ENCODE measurements around the gene CSF3. TPM values are rescaled to one million over a fixed set of nuclear protein-coding genes. Genes with fewer than 3 reads are reported as not detected.

Gene CSF3
- total RNA-seq, 1 experiment from 2014 or later = not detected

DNA sequence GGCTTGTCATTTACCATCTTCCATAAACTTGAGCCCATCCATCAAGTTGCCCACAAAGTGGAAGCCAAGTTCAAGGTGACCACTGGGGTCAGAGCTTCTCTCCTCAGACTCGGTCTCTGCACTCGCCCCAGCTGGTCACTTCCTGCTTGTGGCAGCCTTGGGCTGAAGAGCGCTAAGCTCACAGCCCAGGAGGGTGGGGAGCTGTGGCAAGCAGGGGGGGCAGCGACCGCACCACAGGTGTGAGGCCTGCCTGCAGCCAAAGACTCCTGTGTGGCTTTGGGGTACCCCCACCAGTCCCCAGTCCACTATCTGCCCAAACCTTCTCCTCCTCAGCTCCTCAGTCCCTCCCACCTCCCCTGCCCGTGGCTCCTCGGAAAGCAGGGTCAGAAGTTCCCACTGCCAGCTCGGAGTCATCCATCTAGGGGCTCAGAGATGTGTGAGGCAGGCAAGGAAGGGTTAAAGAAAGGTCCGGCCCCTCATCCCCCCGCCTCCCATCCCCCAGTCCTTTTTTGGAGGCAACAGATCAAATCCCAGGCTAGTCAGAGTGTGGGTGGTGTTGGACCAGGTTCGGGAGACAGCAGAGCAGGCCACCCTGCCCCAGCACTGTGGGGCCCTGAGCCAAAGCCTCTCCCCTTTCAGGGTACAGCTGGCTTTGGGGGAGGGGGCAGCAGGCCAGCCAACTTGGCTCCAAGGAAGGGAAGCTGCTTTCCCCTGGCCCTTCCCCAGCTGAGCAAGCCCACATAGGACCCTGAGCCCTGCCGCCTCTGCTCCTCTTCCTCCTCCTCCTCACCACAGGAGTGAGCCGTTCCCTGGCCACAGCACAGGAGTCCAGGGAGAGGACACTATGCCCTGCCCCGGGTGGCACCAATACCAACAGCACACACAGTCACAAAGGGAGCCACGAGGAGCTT, 3.2 kb downstream of the CSF3 start:
- Histone ChIP-seq H2BK120ac (ENCODE audit: low read depth, low read length, poor library complexity, severe bottlenecking) (no peak overlapping the region), H4K91ac (ENCODE audit: insufficient read length, low read depth, low read length) (no peak overlapping the region), H3K23me2 (ENCODE audit: insufficient read length, low read depth, low read length, poor library complexity, severe bottlenecking) (no peaks in the 10 kb centered on the region), H3K4me2 (ENCODE audit: insufficient read depth, insufficient read length, low read length) (peak overlapping the region; percentile 8), H3K4ac (ENCODE audit: low read depth, low read length) (no peak overlapping the region), H4K8ac (replicated peaks; ENCODE audit: insufficient read length, low read depth, low read length) (no peak overlapping the region), H2AK5ac (ENCODE audit: insufficient read length, low read length) (no peak overlapping the region), H2AFZ (ENCODE audit: low read length) (no peak overlapping the region), H3K27me3 (ENCODE audit: insufficient read depth, low read length) (no peaks in the 10 kb centered on the region), H4K5ac (ENCODE audit: insufficient read length, low read depth, low read length) (no peak overlapping the region), H4K20me1 (ENCODE audit: control insufficient read depth, insufficient read depth, insufficient read length) (no peaks in the 10 kb centered on the region), H2BK5ac (ENCODE audit: insufficient read length, low read length) (no peak overlapping the region), H3K23ac (ENCODE audit: insufficient read length, low read depth, low read length) (no peak overlapping the region), H2BK20ac (ENCODE audit: low read depth, low read length, poor library complexity, severe bottlenecking) (no peak overlapping the region), H3K4me1 (ENCODE audit: insufficient read depth, low read length) (peaks cover 4% of the 10 kb centered on the region; the same call in 1 of the 2 replicates), H3K14ac (ENCODE audit: insufficient read depth, low read length) (no peak overlapping the region; the same call in 1 of the 2 replicates), H3K56ac (ENCODE audit: insufficient read length, low read depth, low read length) (no peak overlapping the region), H3K9ac (ENCODE audit: extremely low read depth, insufficient read length, low read length) (no peak overlapping the region), H2BK15ac (ENCODE audit: low read depth, low read length) (no peak overlapping the region), H3K79me2 (ENCODE audit: insufficient read depth, low read length) (no peaks in the 10 kb centered on the region), H3K18ac (ENCODE audit: insufficient read length, low read depth, low read length) (no peak overlapping the region), H3T11ph (ENCODE audit: low read length) (no peak overlapping the region), H3K27ac (ENCODE audit: insufficient read length, low read depth, low read length) (no peak overlapping the region), H3K9me3 (ENCODE audit: control insufficient read depth, low read depth, low read length) (no peaks in the 10 kb centered on the region), H3K79me1 (ENCODE audit: insufficient read depth, low read depth, low read length, poor library complexity, severe bottlenecking) (no peaks in the 10 kb centered on the region), H2BK12ac (ENCODE audit: insufficient read length, low read depth, low read length) (no peak overlapping the region)
- Mint-ChIP-seq H3K9me3 (no peaks in the 10 kb centered on the region; a peak in 1 of 5 replicates), H3K4me1 (peaks cover 21 to 47% of the 10 kb centered on the region in 2 experiments), H3K27me3 (ENCODE audit: low read depth) (0 out of 2 replicates have a peak, but pooled peaks cover 3% of the 10 kb centered on the region), H3K27ac (peak overlapping the region; percentile 96 to 98 (median 96); a peak in 6 of 7 replicates), H3K36me3 (ENCODE audit: insufficient read depth in 1 of 3, low read depth in 3 of 3) (peaks cover 12 to 37% (median 35%) of the 10 kb centered on the region in 3 experiments; a peak in 6 of 7 replicates), H3K4me3 (peak overlapping the region in 1 of 2 experiments; percentile 63; a peak in 3 of 5 replicates)
- TF ChIP-seq, protein P1, sequence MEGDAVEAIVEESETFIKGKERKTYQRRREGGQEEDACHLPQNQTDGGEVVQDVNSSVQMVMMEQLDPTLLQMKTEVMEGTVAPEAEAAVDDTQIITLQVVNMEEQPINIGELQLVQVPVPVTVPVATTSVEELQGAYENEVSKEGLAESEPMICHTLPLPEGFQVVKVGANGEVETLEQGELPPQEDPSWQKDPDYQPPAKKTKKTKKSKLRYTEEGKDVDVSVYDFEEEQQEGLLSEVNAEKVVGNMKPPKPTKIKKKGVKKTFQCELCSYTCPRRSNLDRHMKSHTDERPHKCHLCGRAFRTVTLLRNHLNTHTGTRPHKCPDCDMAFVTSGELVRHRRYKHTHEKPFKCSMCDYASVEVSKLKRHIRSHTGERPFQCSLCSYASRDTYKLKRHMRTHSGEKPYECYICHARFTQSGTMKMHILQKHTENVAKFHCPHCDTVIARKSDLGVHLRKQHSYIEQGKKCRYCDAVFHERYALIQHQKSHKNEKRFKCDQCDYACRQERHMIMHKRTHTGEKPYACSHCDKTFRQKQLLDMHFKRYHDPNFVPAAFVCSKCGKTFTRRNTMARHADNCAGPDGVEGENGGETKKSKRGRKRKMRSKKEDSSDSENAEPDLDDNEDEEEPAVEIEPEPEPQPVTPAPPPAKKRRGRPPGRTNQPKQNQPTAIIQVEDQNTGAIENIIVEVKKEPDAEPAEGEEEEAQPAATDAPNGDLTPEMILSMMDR (conservative IDR thresholded peaks at IDR 0.05) = no peak
- peak; percentile 79 for DNase-seq
- WGBS (ENCODE audit: extremely low coverage, insufficient read length, low lambda C conversion rate) = no CpG with 5 or more reads among the region's 15 CpGs

All from H9 (cell line).